Astrocyte of the cerebellum (primary cell): ENCODE data around the gene NRP1.

Experiments
- DNase-seq: peaks from one replicate; pipeline ENCODE4 v3.0.0-alpha.2; 2011; ENCODE audit warnings: low read depth
- H3K4me3 ChIP-seq: 2 replicates; pipeline ENCODE4 v1.5.1; 2011; ENCODE audit warnings: mild to moderate bottlenecking, low read depth, low read length, moderate library complexity
- CTCF ChIP-seq: IDR thresholded peaks from 2 replicates; pipeline ENCODE4 v1.5.1; 2012; ENCODE audit warnings: low read length, low read depth, moderate library complexity, mild to moderate bottlenecking; ENCODE audit errors: missing control alignments
- in situ Hi-C: cut with HindIII; loops from 2 replicates; pipeline ENCODE4 v1.10.0; 2017; ENCODE audit warnings: low sequenced_read_pairs

The NRP1 gene

GRCh38 chr10:33211106-33211878 lies 123.2 kb downstream of the NRP1 start:
- no peak for DNase-seq
- no peak for TF ChIP-seq CTCF
- no peak overlapping the region for H3K4me3 ChIP-seq
- in situ Hi-C loops: no loop called here

GRCh38 chr10:33209802-33210201 lies 124.7 kb downstream of the NRP1 start:
- in situ Hi-C loops: no loop called here
- no peak for DNase-seq
- H3K4me3 ChIP-seq: no peak overlapping the region
- no peak for TF ChIP-seq CTCF

- no peak for TF ChIP-seq CTCF
- no peak overlapping the region for H3K4me3 ChIP-seq
- in situ Hi-C loops: no loop called here
- DNase-seq: no peak
These were observed 126.3 kb downstream of the NRP1 start for GRCh38 chr10:33208166-33208565.

- in situ Hi-C loops: no loop called here
- DNase-seq: no peak
- no peak overlapping the region for H3K4me3 ChIP-seq
- TF ChIP-seq CTCF: no peak
These were observed 130.4 kb downstream of the NRP1 start for GRCh38 chr10:33204031-33204430.

- in situ Hi-C loops: no loop called here
- no peak for TF ChIP-seq CTCF
- DNase-seq: no peak
- H3K4me3 ChIP-seq: no peak overlapping the region
These were observed 132.5 kb downstream of the NRP1 start for GRCh38 chr10:33201971-33202370.

- DNase-seq: no peak
- no peak overlapping the region for H3K4me3 ChIP-seq
- no peak for TF ChIP-seq CTCF
- in situ Hi-C loops: no loop called here
These were observed 133.2 kb downstream of the NRP1 start for GRCh38 chr10:33201056-33201780.
